T-helper 17 cell (primary cell): ENCODE data around the gene PITRM1. TPM values are rescaled to one million over a fixed set of nuclear protein-coding genes. Genes with fewer than 3 reads are reported as not detected.

Source experiments
- ATAC-seq: fragments of 150-1000 bp; cut with Tn5 transposase; 2 replicates; pipeline ENCODE4 v1.10.0; 2021; ENCODE audit warnings: mild to moderate bottlenecking, moderate library complexity
- DNase-seq, 3 donors: peaks; one replicate each; pipeline versions ENCODE4 v3.0.0 to v3.0.0-alpha.2; 2020 to 2021
- H3K9me3 ChIP-seq: one replicate; pipeline ENCODE4 v1.7.0; 2013; ENCODE audit warnings: low read length, mild to moderate bottlenecking; ENCODE audit not compliant: control insufficient read depth, poor library complexity, severe bottlenecking
- H3K27ac Mint-ChIP-seq: one replicate; pipeline ENCODE4 v1.8.0; 2022; ENCODE audit warnings: mild to moderate bottlenecking, moderate library complexity, mixed read lengths
- H3K27me3 Mint-ChIP-seq: one replicate; pipeline ENCODE4 v1.8.0; 2022; ENCODE audit warnings: mixed read lengths
- H3K36me3 Mint-ChIP-seq: one replicate; pipeline ENCODE4 v1.8.0; 2022; ENCODE audit warnings: low read depth, mixed read lengths
- H3K4me1 Mint-ChIP-seq: one replicate; pipeline ENCODE4 v1.8.0; 2022; ENCODE audit warnings: mild to moderate bottlenecking, mixed read lengths
- H3K4me3 Mint-ChIP-seq: one replicate; pipeline ENCODE4 v1.8.0; 2022; ENCODE audit warnings: mild to moderate bottlenecking, moderate library complexity, mixed read lengths
- total RNA-seq, 4 donors: library from RNA in 2 of 4; stranded (reverse) in 2 of 4; gene quantifications; one replicate each; pipeline ENCODE4 v1.2.3 and lab custom pipeline; 2022 to 2026

Gene PITRM1
- total RNA-seq, 2 donors from 2014 or later, result 61.3 to 79.1 TPM

DNA sequence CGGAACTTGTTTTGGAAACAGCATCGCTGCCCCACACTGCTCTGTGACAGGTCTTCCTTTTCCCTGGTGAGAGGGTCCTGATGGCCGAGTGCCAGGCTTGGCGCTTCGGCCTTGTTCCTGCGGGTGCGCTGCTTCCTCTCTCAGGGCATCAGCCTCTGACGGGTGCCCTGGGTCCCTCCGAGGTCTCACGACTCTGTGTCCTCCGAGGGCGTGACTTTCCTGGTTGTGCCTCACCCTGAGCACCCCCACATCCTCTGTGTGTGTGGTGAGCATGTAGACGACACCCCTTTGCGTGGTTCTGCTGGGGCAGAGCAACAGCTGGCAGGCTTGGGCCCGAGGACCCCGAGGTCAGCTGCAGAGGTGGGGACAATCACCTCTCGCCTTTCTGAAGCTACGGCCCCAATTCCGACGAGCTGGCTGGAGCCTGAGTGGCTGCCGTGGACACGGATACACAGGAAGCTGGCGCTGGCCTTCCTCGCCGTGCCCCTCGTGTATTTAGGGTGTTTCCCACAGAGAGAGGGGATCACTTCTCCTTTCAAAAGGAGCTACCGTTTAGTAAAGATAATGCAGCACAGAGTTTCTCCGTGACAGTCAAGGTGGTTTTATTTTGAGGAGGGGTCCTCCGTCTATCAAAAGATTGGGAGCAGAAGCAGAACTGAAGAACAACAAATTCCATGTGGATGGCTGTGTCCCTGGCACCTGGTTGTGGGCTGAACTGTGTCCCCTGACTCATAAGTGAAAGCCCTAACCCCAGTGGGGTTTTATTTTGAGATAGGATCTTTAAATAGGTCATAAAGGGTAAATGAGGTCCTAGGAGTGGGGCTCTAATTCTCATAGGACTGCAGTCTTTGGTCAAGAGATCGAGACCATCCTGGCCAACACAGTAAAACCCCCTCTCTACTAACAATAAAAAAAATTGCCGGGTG lies 36.2 kb upstream of the PITRM1 start:
- Mint-ChIP-seq H3K4me3 (no peak overlapping the region), H3K4me1 (peaks cover 7% of the 10 kb centered on the region), H3K27me3 (peaks cover 16% of the 10 kb centered on the region), H3K27ac (no peak overlapping the region), H3K36me3 (peaks cover 3% of the 10 kb centered on the region)
- ATAC-seq, result no peak
- no peaks in the 10 kb centered on the region for H3K9me3 ChIP-seq
- DNase-seq, result no peak

DNA sequence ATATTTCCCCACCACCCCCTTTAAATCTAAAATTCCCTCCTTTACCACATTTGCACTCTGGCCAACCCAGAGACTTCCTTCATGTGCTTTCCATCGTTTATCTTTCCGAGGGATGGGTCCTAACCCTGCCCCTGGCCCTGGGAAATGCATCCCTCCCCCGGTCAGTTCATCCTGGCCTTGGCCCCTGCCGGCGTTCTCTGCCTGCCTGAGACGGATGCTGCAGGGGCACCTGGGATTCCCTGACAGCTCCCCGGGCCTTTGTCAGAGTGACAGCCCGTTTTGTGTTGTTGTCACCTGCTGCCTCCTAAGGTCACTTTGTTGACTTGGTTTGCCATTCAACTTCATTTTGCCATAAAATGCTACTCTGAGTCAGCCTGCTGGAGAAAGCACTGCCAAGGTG lies 34.8 kb upstream of the PITRM1 start:
- H3K4me3 Mint-ChIP-seq, result no peak overlapping the region

DNA sequence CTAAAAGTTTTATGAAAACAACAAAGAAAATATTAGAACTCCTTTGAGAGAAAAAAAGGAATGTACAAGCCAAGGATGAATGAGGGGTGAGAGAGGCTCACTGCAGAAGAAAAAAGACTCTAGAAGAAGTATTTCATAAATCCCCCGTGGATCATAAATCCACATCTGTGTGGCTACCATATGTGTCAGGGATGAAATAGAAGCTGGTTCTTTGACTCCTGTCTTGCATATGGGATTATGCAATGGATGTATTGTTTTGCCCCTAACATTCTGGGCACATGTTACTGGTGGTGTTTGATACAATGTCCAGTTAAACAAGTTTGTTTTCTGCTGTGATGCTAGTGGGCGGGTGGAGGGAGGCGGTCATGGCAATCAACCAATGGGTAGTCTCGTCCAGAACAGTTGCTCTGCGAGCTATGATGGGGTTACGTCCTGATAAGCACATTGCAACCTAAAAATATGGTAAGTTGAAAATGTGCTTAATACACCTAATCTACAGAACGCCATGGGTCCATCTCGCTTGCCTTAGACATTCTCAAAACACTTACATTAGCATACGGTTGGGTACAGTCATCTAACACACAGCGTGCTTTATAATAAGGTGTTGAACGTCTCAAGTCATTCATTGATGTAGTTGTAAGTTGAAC lies 34.1 kb upstream of the PITRM1 start:
- DNase-seq, result no peak
- H3K27me3 Mint-ChIP-seq, result peaks cover 19% of the 10 kb centered on the region
- no peak overlapping the region for H3K4me3 Mint-ChIP-seq
- no peak overlapping the region for H3K27ac Mint-ChIP-seq
- no peak for ATAC-seq
- no peaks in the 10 kb centered on the region for H3K9me3 ChIP-seq
- H3K4me1 Mint-ChIP-seq, result peaks cover 12% of the 10 kb centered on the region
- peaks cover 3% of the 10 kb centered on the region for H3K36me3 Mint-ChIP-seq

More for the DNA sequence above, 34.8 kb upstream of the PITRM1 start:
- peaks cover 16% of the 10 kb centered on the region for H3K27me3 Mint-ChIP-seq
- peaks cover 3% of the 10 kb centered on the region for H3K36me3 Mint-ChIP-seq
- no peaks in the 10 kb centered on the region for H3K9me3 ChIP-seq
- ATAC-seq (no peak), DNase-seq (no peak)
- peaks cover 12% of the 10 kb centered on the region for H3K4me1 Mint-ChIP-seq
- no peak overlapping the region for H3K27ac Mint-ChIP-seq

DNA sequence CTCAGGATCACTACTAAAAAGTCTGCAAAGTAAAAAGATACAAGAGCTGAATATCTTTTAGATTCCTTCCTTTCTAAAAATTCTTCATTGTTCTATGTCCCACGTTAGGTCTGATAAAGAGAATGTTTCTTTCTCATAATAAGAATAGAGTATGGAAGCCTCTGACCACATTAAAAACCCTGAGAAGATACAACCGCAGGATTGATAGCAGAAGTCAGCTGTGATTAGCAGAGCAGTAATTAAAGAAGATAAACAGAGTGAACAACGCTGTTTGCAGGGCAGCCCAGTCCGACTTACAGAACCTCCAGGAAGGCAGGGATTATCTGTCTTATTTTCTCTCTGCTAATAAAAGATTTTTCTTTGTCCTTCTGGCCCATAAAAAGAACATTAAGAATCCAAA lies 31.4 kb upstream of the PITRM1 start:
- H3K36me3 Mint-ChIP-seq, result no peaks in the 10 kb centered on the region
- H3K4me3 Mint-ChIP-seq, result peak overlapping the region; percentile 81
- DNase-seq, result no peak
- H3K27ac Mint-ChIP-seq, result peak overlapping the region; percentile 51
- no peaks in the 10 kb centered on the region for H3K9me3 ChIP-seq
- peak; percentile 52 for ATAC-seq
- peaks cover 43% of the 10 kb centered on the region for H3K27me3 Mint-ChIP-seq
- H3K4me1 Mint-ChIP-seq, result peaks cover 11% of the 10 kb centered on the region

DNA sequence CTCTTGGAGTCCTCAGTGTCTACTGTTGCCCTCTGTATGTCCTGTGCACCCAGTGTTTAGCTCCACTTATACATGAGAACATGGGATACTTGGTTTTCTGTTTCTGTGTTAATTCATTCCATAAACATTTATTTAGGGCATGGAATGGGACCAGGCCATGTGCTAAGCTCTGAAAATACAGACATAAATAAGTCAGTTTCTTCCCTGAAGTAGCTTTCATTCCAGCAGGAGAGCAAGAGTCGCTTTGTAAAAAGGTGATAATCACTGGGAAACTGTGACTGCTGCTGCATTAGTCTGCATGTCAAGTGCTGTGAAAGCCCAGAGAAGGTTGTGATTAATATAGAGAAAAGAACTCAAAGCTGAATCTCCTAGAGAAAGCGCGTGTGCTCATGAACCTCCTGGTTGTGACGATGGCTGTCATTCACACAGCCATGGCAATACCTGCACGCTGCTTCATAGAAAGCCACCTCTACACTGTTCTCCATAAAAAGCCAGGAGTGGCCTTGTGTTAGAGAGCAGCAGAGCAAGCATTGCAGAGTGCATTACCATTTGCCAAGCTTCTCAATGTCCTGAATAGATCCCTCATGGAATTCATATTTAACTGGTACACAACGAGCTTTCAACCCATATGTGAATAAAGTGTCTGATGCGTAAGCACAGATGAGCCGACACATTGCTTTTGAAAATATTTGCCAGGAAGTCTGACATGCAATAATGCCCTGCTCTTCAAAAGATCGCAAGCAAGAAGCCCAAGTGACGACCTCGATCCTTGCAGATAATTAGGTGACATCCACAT lies 30.6 kb upstream of the PITRM1 start:
- Mint-ChIP-seq H3K27me3 (peaks cover 40% of the 10 kb centered on the region), H3K36me3 (no peaks in the 10 kb centered on the region), H3K27ac (peak overlapping the region; percentile 51), H3K4me1 (peaks cover 16% of the 10 kb centered on the region), H3K4me3 (peak overlapping the region; percentile 81)
- no peaks in the 10 kb centered on the region for H3K9me3 ChIP-seq
- ATAC-seq (peak; percentile 37), DNase-seq (no peak)

DNA sequence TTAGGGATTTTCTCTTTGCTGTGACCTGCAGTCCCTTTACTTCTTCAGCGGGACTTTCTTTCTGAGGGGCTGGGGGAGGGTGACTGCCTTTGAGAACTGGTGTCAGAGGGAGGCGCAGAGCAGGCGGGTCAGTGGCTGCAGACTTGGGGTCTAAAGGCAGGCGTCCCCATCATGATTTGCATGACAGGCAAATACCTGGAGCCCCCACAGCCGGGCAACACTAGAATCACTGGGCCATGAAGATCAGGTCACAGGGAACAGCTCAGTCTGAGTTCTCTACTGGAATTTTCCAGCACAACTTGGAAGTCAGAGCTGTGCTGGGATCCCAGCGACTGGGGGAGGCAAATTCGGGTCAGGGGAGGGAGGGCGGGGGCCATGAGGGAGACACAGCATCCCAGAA lies 29.2 kb upstream of the PITRM1 start:
- no peak overlapping the region for H3K27ac Mint-ChIP-seq
- ATAC-seq (no peak), DNase-seq (no peak)
- H3K4me3 Mint-ChIP-seq, result no peak overlapping the region
- peaks cover 2% of the 10 kb centered on the region for H3K36me3 Mint-ChIP-seq
- peaks cover 23% of the 10 kb centered on the region for H3K4me1 Mint-ChIP-seq
- H3K9me3 ChIP-seq, result no peaks in the 10 kb centered on the region
- H3K27me3 Mint-ChIP-seq, result peaks cover 40% of the 10 kb centered on the region

DNA sequence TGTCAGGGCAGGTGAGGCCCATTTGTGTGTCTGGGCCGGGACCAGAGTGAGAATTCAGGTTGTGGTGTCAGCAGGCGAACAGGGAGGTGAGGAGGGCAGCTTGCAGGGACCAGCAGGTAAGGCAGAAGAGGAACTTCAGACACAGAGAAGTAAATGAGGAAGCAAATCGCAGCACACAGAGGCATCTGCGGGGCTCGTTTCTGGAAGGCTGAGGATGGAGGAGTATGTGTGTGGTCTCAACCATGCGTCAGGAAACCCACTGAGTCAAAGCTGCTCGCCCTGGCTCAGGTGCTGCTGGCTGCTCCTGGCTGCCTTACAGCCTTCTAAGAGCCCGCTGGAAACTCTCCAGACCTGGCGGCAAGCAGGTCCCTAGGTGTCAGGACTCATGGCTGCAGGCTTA lies 26.9 kb upstream of the PITRM1 start:
- H3K27me3 Mint-ChIP-seq, result peaks cover 40% of the 10 kb centered on the region
- no peak for ATAC-seq

DNA sequence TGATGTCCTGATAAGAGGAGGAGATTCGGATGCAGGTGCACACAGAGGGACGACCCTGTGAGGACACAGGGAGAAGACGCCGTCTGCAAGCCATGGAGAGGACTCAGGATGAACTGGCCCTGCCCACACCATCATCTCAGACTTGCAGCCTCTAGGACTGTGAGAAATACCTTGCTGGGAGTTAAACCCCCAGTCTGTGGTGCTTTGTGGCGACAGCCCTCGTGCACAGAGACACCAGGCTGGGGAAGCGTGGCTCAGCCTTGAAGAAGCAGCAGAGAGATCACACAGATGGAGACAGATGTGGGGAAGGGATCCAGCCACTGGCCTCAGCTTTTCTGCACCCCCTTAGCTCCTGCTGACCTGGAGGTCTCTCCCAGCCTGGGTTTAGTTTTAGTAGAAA lies 26.3 kb upstream of the PITRM1 start:
- Mint-ChIP-seq H3K27ac (peak overlapping the region; percentile 34), H3K4me1 (peaks cover 21% of the 10 kb centered on the region), H3K4me3 (no peak overlapping the region), H3K36me3 (peaks cover 2% of the 10 kb centered on the region), H3K27me3 (peaks cover 40% of the 10 kb centered on the region)
- H3K9me3 ChIP-seq, result no peaks in the 10 kb centered on the region
- DNase-seq (no peak), ATAC-seq (no peak)

More for the DNA sequence above, 26.9 kb upstream of the PITRM1 start:
- Mint-ChIP-seq H3K27ac (no peak overlapping the region), H3K4me3 (no peak overlapping the region), H3K4me1 (peaks cover 23% of the 10 kb centered on the region), H3K36me3 (peaks cover 2% of the 10 kb centered on the region)
- no peak for DNase-seq
- no peaks in the 10 kb centered on the region for H3K9me3 ChIP-seq

DNA sequence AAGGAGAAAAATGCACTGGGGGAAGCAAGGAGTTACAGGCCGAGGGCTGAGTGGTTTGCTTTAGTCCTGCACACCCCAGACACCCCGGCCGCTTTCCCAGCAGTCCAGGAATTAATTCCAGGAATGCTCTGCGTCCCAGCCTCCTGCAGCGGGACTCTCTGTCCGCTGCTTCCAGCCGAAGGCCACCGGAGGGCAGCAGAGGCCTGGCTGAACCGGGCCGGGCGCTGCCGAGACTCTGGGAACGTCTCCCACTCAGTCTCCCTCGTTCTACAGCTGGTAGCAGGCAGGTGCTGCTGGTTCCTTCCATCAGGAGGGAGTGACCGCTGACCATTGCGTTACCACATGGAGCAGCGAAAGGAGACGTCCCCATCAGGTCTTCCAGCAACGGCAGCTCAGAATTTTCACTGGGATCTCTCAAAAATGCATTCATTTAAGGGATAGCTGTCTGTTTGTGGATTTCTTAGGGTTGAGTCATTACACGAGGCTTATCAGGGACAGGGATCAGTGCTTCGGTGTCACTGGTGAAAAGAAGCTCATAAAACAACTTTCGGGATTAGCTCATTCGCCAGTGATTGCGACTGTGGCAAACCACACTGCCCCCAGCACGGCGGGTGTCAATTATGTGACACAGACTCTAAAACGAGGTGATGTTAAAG lies 24.9 kb upstream of the PITRM1 start:
- DNase-seq (peak; percentile 31 to 40 (median 40)), ATAC-seq (peak; percentile 79)
- Mint-ChIP-seq H3K4me3 (peak overlapping the region; percentile 86), H3K27ac (peak overlapping the region; percentile 62), H3K36me3 (peaks cover 2% of the 10 kb centered on the region), H3K27me3 (peaks cover 48% of the 10 kb centered on the region), H3K4me1 (peaks cover 20% of the 10 kb centered on the region)
- H3K9me3 ChIP-seq, result no peaks in the 10 kb centered on the region

DNA sequence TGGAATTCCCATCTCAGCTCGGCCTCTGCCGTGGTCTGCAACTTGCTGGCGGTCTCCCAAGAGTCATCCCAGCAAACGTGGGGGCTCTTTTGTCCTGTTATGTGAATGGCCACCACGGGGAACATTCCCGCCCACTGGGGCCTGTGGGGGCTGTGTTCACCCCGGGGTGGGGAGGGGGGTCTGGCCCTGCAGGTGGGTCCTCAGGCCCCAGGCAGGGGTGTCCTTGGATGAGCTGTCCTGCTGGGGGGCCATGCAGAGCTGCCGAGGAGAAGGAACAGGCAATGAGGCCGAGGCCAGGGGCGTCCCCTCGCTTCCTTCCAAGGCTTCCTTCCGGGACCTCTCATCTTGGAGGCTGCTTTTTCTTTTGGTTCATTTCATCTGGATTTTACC lies 24.4 kb upstream of the PITRM1 start:
- no peak for ATAC-seq
- H3K9me3 ChIP-seq, result no peaks in the 10 kb centered on the region
- H3K4me3 Mint-ChIP-seq, result no peak overlapping the region
- H3K36me3 Mint-ChIP-seq, result peaks cover 2% of the 10 kb centered on the region
- peaks cover 20% of the 10 kb centered on the region for H3K4me1 Mint-ChIP-seq
- peaks cover 48% of the 10 kb centered on the region for H3K27me3 Mint-ChIP-seq
- H3K27ac Mint-ChIP-seq, result no peak overlapping the region
- no peak for DNase-seq

DNA sequence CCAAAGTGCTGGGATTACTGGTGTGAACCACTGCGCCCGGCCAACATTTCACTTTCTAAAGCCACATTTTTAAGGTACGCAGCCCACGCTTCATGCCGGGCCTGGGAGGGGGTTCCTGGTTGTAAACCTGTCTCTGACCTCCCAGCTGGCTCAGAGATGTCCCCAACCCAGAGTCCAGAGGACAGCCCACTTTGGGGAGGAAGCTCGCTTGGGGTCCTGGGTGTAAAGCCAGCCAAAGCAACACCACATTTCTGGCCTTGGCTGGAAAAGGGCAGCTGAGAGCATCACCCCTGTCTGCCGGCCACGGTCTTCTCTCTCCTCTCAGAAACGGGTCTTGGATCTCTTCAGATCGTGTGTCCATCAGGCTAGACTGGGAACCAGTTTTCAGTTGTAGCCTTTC lies 23.9 kb upstream of the PITRM1 start:
- H3K9me3 ChIP-seq, result no peaks in the 10 kb centered on the region
- Mint-ChIP-seq H3K27me3 (peaks cover 43% of the 10 kb centered on the region), H3K27ac (no peak overlapping the region)

DNA sequence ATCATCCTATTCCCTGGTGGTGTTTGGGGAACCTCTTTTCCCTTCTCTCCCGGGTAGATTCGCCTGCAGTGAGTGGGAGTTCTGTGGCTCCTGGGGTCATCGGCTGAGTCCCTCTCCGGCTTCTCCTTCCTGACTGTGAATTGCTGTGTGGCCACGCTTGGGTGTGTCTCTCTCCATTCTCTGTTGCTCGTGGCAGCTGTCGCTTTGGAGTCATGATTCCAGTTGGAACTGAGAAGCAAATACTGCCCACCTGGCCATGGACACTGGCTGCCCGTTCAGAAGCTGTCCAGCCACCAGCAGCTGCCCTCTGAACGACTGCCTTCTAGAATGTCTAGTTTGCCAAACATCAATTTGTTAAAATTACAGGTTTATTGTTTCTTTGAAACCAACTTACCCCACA lies 23.1 kb upstream of the PITRM1 start:
- ATAC-seq (no peak), DNase-seq (no peak)
- H3K4me3 Mint-ChIP-seq, result no peak overlapping the region
- H3K36me3 Mint-ChIP-seq, result peaks cover 2% of the 10 kb centered on the region
- H3K9me3 ChIP-seq, result no peaks in the 10 kb centered on the region
- H3K4me1 Mint-ChIP-seq, result peaks cover 20% of the 10 kb centered on the region
- no peak overlapping the region for H3K27ac Mint-ChIP-seq
- H3K27me3 Mint-ChIP-seq, result peaks cover 37% of the 10 kb centered on the region

More for the DNA sequence above, 23.9 kb upstream of the PITRM1 start:
- DNase-seq (no peak), ATAC-seq (no peak)
- Mint-ChIP-seq H3K4me3 (no peak overlapping the region), H3K4me1 (peaks cover 20% of the 10 kb centered on the region), H3K36me3 (peaks cover 2% of the 10 kb centered on the region)
